NCI-H128 (cell line): ENCODE measurements around the gene LCN6.
"Not testable (repeated sequence)": the region's sequence is repeated elsewhere in the genome, so short reads cannot be mapped to it uniquely, and the experiment has no call there.

Source experiments
- DNase-seq: peaks from one replicate; lab custom pipeline; 2025; ENCODE audit not compliant: unreplicated experiment; lab: John Stamatoyannopoulos, UW

The LCN6 gene

GRCh38 chr9:136760424-136760823 lies 12.1 kb upstream of the LCN6 start:
- no peak for DNase-seq

DNA sequence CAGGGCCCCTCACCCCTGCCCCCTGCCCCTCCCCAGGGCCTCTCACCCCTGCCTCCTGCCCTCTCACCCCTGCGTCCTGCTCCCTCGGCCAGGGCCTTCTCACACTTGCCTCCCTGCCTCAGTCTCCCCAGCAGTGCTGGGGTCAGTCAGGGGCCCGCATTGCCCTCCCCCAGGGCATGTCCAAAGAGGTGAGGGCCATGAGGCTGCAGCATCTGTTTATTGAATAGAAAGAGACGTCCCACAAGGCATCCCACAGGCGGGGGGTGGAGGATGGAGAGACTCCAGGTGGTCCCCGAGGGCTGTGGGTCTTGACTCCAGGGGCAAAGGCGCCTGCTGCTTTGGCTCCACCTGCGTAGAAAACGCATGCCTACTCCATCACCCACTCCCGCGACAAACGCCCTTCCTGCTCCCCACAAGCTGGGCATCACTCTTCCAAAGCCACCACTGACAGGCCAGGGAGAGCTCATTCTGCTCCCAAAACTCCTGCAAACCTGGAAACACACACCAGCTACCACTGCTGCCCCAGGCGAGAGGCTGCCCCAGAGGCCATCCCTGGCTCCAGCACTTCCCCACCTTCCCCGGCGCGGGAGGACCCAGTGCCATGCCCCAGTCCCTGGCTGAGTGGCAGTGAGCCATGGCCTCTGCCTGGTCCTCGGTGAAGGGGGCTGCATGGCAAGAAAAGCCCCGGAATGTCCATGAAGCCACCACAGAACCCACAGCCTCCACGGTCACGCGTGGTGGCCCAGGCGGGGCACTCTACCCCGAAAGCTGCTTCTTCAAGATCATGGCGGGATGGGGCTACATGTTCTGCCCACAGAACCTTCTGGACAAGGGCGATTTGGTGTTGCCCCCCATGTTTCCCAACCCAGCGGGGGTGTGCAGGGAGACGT lies 11.4 kb upstream of the LCN6 start:
- DNase-seq: no peak

DNA sequence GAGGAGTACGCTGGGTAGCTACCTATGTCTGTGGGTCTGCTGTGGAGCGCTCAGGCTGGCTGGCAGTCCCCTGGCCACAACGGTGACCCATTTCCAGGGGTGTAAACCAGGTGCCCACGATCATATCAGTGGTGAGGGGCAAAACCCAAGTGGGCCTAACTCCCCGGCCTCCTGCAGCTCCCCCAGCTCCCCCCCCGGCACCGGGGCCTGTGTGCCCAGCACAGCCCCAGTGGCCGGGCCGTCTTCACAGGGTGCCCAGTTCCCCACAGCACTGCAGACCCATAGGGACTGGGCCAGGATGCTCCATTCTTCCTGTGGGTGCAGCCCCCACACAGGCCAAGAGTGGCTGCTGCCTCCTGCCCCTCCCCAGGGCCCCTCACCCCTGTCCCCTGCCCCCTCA lies 10.7 kb upstream of the LCN6 start:
- DNase-seq: no peak

DNA sequence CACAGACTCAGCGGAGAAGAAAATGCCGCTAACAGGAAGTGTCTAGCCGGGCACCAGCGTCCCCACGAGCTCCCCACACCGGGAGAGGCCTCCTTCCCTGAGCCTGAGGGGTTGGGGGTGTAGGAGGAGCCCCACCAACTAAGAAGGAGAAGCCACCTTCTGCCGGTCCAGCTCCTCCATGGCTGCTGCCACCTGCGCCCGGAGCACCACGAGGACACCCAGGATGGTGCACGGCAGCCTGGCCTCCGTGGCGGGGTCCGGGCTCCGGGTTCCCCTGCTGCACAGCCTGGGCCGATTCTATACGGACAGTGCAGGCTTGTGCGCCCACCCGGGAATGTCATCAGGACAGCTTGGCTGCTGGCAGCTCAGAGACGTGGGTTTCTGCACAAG lies 9.4 kb upstream of the LCN6 start:
- DNase-seq: no peak

DNA sequence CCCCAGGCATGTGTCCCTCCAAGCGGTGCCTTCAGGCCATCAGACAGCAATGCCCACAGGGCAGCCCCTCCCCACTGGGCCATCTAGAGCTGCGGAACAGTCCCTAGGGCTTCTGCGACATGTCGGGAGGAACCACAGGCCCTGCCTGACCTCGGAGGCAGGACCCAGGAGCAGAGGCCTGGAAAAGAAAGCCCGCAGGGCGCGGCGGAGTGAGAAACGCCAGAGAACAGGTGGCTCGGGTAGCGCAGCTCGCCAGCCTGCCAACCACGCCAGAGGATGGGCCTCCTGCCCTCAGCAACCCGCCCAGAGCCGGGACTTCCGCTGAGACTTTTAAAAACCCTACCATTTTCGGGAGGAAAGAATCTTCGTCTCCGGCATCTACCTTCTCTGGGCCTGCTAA lies 9.0 kb upstream of the LCN6 start:
- DNase-seq: no peak

DNA sequence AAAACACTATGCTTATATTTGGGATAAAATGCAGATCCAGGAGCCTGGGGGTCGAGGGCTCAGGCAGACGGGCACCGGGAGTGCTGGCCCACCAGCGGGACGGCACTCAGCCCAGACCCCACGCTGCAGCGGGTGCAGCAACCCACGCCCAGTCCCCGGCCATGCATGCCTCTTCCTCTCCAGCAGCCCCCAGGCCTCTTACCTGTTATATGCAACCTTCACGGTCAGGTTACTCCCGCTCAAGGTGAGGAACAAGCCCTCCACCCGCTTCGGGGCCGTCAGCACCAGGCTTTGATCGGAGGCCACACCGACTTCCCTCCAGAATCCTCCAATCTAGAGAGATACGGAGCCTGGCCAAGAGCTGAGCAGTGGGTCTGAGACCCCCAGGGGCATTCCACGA lies 8.5 kb upstream of the LCN6 start:
- DNase-seq: no peak

DNA sequence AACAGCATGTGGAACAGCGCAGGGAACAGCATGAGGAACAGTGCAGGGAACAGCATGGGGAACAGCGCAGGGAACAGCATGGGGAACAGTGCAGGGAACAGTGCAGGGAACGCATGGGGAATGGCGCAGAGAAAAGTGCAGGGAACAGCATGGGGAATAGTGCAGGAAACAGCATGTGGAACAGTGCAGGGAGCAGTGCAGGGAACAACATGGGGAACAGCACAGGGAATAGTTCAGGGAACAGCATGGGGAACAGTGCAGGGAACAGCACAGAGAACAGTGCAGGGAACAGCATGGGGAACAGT lies 7.8 kb upstream of the LCN6 start:
- DNase-seq: no peak

- not testable (repeated sequence) for DNase-seq
These were observed 7.2 kb upstream of the LCN6 start for GRCh38 chr9:136755302-136756133.

DNA sequence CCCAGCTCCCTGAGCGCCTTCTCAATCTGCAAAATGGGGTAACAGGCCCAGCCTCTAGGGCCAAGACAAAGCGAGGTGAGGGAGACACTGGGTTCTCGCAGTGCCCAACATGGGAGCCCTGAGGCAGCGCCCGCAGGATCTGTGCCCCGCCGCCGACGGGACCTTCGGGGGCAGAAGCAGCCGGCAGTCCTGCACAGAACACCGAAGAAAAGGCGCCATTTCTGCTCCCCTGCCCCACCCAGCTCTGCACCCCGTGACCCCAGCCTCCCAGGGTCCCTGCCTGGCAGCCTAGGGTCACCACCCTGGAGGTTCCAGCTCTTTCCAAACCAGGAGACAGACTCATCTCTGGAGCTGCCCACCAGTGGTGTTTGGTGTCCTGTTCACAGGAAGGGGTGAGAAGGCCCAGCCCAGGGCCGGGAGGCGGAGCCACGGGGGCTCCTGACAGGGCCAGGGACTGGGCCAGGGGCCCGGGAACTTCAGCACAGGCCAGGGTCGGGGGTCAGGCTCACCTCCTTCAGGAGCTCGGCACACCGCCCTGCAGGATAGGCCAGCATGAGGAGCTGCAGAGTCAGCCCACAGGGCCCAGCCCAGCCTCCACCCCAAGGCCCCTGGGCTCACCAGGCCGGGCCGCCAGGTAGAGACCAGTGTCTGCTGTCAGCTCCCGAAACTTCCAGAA lies 6.4 kb upstream of the LCN6 start:
- no peak for DNase-seq

GRCh38 chr9:136754059-136754572 lies 5.8 kb upstream of the LCN6 start:
- no peak for DNase-seq

DNA sequence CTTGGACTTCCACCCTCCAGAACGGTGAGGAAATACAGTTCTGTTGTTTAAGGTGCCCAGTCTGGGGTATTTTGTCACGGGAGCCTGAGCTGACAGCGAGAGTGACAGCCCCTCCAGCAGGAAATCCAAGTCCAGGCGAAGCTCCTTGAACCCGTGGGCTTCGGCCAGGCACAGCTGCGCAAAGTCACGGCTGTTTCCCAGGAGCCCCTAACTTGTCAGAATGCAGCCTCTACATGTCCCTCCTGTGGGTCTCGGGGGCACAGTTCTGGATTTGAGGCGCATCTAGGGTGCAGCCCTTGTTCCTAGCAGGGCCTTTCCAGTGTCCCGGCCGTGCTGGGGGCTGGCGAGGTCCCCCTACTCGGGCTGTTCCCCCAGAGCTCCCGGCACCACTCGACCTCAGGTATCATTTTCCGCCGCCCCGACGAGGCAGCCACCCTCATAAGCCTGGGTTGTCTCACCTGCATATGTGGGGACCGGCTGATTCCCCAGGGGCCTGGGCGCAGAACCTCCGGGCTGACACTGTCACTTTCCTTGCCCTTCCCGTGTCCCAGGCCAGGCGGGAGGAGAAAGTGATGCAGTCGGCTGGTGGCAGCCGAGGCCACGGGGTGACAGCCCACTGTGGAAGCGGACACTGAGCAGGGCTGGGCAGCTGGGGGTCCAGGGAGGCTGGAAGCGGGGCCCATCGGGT lies 5.2 kb upstream of the LCN6 start:
- DNase-seq: no peak

GRCh38 chr9:136751814-136752213 lies 3.5 kb upstream of the LCN6 start:
- no peak for DNase-seq

- no peak for DNase-seq
These were observed 2.9 kb upstream of the LCN6 start for GRCh38 chr9:136751244-136751643.

DNA sequence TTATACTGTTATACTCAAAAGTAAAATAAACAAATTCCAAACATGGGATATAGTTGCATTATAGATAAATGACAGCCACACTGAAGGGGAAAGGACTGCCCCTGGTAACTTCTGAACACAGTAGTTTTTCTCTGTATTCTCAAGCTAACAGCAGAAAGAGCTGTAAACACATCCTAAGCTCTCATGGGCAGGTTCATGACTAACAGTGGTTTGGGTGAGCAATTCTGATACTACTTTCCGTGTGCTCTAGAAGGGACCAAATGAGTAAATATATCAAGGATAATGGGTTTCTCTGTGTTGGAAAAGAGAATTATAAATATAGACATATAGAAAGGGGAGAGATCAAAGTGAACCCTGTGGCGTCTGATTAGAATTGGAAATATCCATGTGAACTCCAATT lies 2.2 kb upstream of the LCN6 start:
- no peak for DNase-seq

DNA sequence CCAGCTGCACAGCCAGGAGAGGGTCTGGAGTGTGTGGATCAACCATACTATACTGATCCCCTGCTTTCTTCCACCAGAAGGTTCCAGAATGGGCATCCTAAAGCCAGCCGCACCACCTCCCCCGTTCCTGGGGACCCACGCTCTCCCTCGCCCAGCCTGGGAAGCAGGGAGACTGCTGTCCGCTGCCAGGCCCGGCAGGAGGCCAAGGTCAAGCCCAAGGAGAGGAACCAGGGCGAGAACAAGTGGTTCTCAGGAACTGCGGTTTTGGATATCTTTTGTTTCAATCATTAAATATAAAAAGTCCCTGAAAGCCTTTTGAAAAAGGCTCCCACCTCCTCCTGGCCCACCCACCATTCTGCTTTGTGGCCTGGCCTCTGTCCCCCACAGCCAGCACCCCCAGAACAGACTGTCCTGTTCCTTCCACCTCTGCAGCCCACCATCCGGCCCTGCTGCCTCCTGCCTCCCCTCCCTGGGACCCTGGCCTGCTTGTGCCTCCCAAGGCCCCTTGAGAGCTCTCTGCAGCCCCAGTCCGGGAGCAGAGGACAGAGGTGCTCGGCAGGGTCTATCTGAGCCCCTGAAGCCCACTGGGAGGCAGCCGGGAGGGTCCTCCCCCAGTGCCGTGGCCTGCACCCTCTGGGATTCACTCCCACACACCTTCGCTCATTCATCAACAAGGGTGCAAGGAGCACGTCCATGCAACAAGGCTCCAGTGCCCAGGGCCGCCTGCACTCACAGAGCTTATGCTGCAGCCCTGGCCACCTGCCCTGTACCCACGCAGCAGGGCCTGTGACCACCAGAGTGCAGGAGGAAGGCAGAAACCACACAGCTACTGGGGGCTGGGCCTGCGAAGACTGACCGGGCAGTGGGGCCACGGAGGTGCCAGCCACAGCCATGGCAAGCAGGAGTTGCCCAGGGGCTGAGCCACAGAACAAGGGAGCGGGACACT lies 614 bp upstream of the LCN6 start:
- no peak for DNase-seq

GRCh38 chr9:136747161-136748060 lies 914 bp downstream of the LCN6 start:
- DNase-seq: no peak

GRCh38 chr9:136746621-136747020 lies 1.7 kb downstream of the LCN6 start:
- no peak for DNase-seq

- no peak for DNase-seq
These were observed 2.2 kb downstream of the LCN6 start for GRCh38 chr9:136746155-136746490.
